Measurements from ENCODE around the gene OR51G2. TPM values are rescaled to one million over a fixed set of nuclear protein-coding genes. Genes with fewer than 3 reads are reported as not detected.

The OR51G2 gene
- total RNA-seq, 1 donor from 2014 or later = not detected

GRCh38 chr11:4865855-4866254 is 53.3 kb downstream of the OR51G2 start:
- intact Hi-C loops (cut with micrococcal nuclease) = no loop called here

- intact Hi-C loops (cut with micrococcal nuclease) = no loop called here
Measured at GRCh38 chr11:4863876-4864275, 55.3 kb downstream of the OR51G2 start.

Other genes with a start within 250 kb of the OR51G2 start
- gene OR51E2, start 221.5 kb downstream of the OR51G2 start, total RNA-seq = not detected in 2 replicates
- not detected in 2 replicates for gene MMP26, start 214.6 kb downstream of the OR51G2 start, total RNA-seq
- not detected in 2 replicates for gene OR51F1, start 149.4 kb downstream of the OR51G2 start, total RNA-seq
- not detected in 2 replicates for gene OR52R1, start 115.0 kb downstream of the OR51G2 start, total RNA-seq
- not detected in 2 replicates for gene OR51F2, start 98.0 kb downstream of the OR51G2 start, total RNA-seq
- not detected in 2 replicates for gene OR51S1, start 70.1 kb downstream of the OR51G2 start, total RNA-seq
- not detected in 2 replicates for gene OR51T1, start 37.5 kb downstream of the OR51G2 start, total RNA-seq
- gene OR51A7, start 15.6 kb downstream of the OR51G2 start, total RNA-seq = not detected in 2 replicates
- gene OR51G1, start 5.0 kb upstream of the OR51G2 start, total RNA-seq = not detected in 2 replicates
- not detected in 2 replicates for gene OR51A4, start 28.3 kb upstream of the OR51G2 start, total RNA-seq
- gene OR51A2, start 36.4 kb upstream of the OR51G2 start, total RNA-seq = not detected in 2 replicates
- not detected in 2 replicates for gene OR51L1, start 75.5 kb upstream of the OR51G2 start, total RNA-seq
- gene OR52J3, start 127.2 kb upstream of the OR51G2 start, total RNA-seq = not detected in 2 replicates
- gene OR52E2, start 140.3 kb upstream of the OR51G2 start, total RNA-seq = not detected in 2 replicates
- gene OR52E1, start 150.2 kb upstream of the OR51G2 start, total RNA-seq = not detected in 2 replicates
- gene OR52A5, start 219.0 kb upstream of the OR51G2 start, total RNA-seq = not detected in 2 replicates
- not detected in 2 replicates for gene OR52A1, start 235.4 kb upstream of the OR51G2 start, total RNA-seq

Measured in T-helper 1 cell treated with Interleukin-12 subunit alpha and Interleukin-12 subunit beta and Interleukin-4 antibody, amounts not matched to agents 30 ng/mL and 1 ng/mL, for 36 hours (primary cell).